ENCODE results near the gene LIMCH1. TPM values are rescaled to one million over a fixed set of nuclear protein-coding genes. Genes with fewer than 3 reads are reported as not detected.

The LIMCH1 gene
- total RNA-seq, 1 experiment from 2014 or later, result 19.7 TPM

- H3K9me3 ChIP-seq (ENCODE audit: low read length), result no peaks in the 10 kb centered on the region
- H3K9me2 ChIP-seq (replicated peaks; ENCODE audit: low read length), result no peaks in the 10 kb centered on the region
- H3K4me2 ChIP-seq (ENCODE audit: low read length), result no peak overlapping the region
- DNase-seq (no peak), ATAC-seq (no peak)
- H3K27me3 ChIP-seq (ENCODE audit: low read length), result no peaks in the 10 kb centered on the region
- BruUV-seq (replicated peaks), result no TSS peak
- no peaks in the 10 kb centered on the region for H3F3A ChIP-seq (ENCODE audit: low read length, unreplicated experiment)
- ChIA-PET POLR2A (ENCODE audit: unreplicated experiment) (no interaction called here), CTCF (no interaction called here)
- H2AFZ ChIP-seq (ENCODE audit: low read length), result no peak overlapping the region
- intact Hi-C loops (cut with micrococcal nuclease), result no loop called here
- H3K36me3 ChIP-seq (ENCODE audit: low read depth, low read length), result no peaks in the 10 kb centered on the region
- H3K79me2 ChIP-seq (ENCODE audit: low read length), result no peaks in the 10 kb centered on the region
- no peak overlapping the region for H3K4me3 ChIP-seq (ENCODE audit: low read length)
- no peaks in the 10 kb centered on the region for H4K20me1 ChIP-seq (ENCODE audit: low read length)
- TF ChIP-seq EZH2 (IDR thresholded peaks at IDR 0.05; ENCODE audit: low read length, unreplicated experiment) (no peak), CTCF (conservative IDR thresholded peaks at IDR 0.05; ENCODE audit: low read depth, low read length) (no peak), EZH2phosphoT487 (IDR thresholded peaks at IDR 0.05; ENCODE audit: borderline replicate concordance, low read length) (no peak)
- no peak overlapping the region for H3K27ac ChIP-seq (ENCODE audit: low read length)
- no peaks in the 10 kb centered on the region for H3K4me1 ChIP-seq (ENCODE audit: insufficient read depth, low read length)
- H3K9ac ChIP-seq (ENCODE audit: low read length), result no peak overlapping the region
Observed at GRCh38 chr4:41530741-41531140, 7.2 kb upstream of the LIMCH1 start.

- H3K4me2 ChIP-seq (ENCODE audit: low read length), result no peak overlapping the region
- no peak overlapping the region for H2AFZ ChIP-seq (ENCODE audit: low read length)
- H3K79me2 ChIP-seq (ENCODE audit: low read length), result no peaks in the 10 kb centered on the region
- H3K4me1 ChIP-seq (ENCODE audit: insufficient read depth, low read length), result no peaks in the 10 kb centered on the region
- no peaks in the 10 kb centered on the region for H3K27me3 ChIP-seq (ENCODE audit: low read length)
- TF ChIP-seq EZH2 (IDR thresholded peaks at IDR 0.05; ENCODE audit: low read length, unreplicated experiment) (no peak), CTCF (conservative IDR thresholded peaks at IDR 0.05; ENCODE audit: low read depth, low read length) (no peak), EZH2phosphoT487 (IDR thresholded peaks at IDR 0.05; ENCODE audit: borderline replicate concordance, low read length) (no peak)
- no peaks in the 10 kb centered on the region for H3F3A ChIP-seq (ENCODE audit: low read length, unreplicated experiment)
- POLR2A ChIA-PET (ENCODE audit: unreplicated experiment), result no interaction called here
- intact Hi-C loops (cut with micrococcal nuclease), result no loop called here
- no peak for DNase-seq
- H3K27ac ChIP-seq (ENCODE audit: low read length), result no peak overlapping the region
- H3K9me3 ChIP-seq (ENCODE audit: low read length), result no peaks in the 10 kb centered on the region
- no peak for ATAC-seq
- H3K4me3 ChIP-seq (ENCODE audit: low read length), result no peak overlapping the region
- H3K9me2 ChIP-seq (replicated peaks; ENCODE audit: low read length), result no peaks in the 10 kb centered on the region
- no peaks in the 10 kb centered on the region for H3K36me3 ChIP-seq (ENCODE audit: low read depth, low read length)
- CTCF ChIA-PET, result no interaction called here
- no TSS peak for BruUV-seq (replicated peaks)
- no peak overlapping the region for H3K9ac ChIP-seq (ENCODE audit: low read length)
- H4K20me1 ChIP-seq (ENCODE audit: low read length), result no peaks in the 10 kb centered on the region
Observed at GRCh38 chr4:41532336-41532735, 5.6 kb upstream of the LIMCH1 start.

- no TSS peak for BruUV-seq (replicated peaks)
- H3K27ac ChIP-seq (ENCODE audit: low read length), result no peak overlapping the region
Observed at GRCh38 chr4:41532882-41533281, 5.1 kb upstream of the LIMCH1 start.

More at GRCh38 chr4:41532882-41533281, 5.1 kb upstream of the LIMCH1 start:
- ATAC-seq, result no peak
- Histone ChIP-seq H3K4me2 (ENCODE audit: low read length) (no peak overlapping the region), H3K9me3 (ENCODE audit: low read length) (no peaks in the 10 kb centered on the region), H4K20me1 (ENCODE audit: low read length) (no peaks in the 10 kb centered on the region), H3K36me3 (ENCODE audit: low read depth, low read length) (no peaks in the 10 kb centered on the region), H3F3A (ENCODE audit: low read length, unreplicated experiment) (no peaks in the 10 kb centered on the region), H3K27me3 (ENCODE audit: low read length) (no peaks in the 10 kb centered on the region), H2AFZ (ENCODE audit: low read length) (no peak overlapping the region), H3K4me1 (ENCODE audit: insufficient read depth, low read length) (peaks cover 1% of the 10 kb centered on the region; the same call in 1 of the 2 replicates), H3K4me3 (ENCODE audit: low read length) (no peak overlapping the region), H3K9ac (ENCODE audit: low read length) (no peak overlapping the region), H3K79me2 (ENCODE audit: low read length) (no peaks in the 10 kb centered on the region), H3K9me2 (replicated peaks; ENCODE audit: low read length) (no peaks in the 10 kb centered on the region)
- POLR2A ChIA-PET (ENCODE audit: unreplicated experiment), result no interaction called here
- intact Hi-C loops (cut with micrococcal nuclease), result no loop called here
- CTCF ChIA-PET, result no interaction called here
- DNase-seq, result no peak
- TF ChIP-seq EZH2 (IDR thresholded peaks at IDR 0.05; ENCODE audit: low read length, unreplicated experiment) (no peak), CTCF (conservative IDR thresholded peaks at IDR 0.05; ENCODE audit: low read depth, low read length) (no peak)

All from PC-3 (cell line).